ENCODE results near the gene GLT8D2. TPM values are rescaled to one million over a fixed set of nuclear protein-coding genes. Genes with fewer than 3 reads are reported as not detected.

The GLT8D2 gene
- total RNA-seq, 1 experiment from 2014 or later: 3.8 TPM

GRCh38 chr12:103994235-103994634 is 55.8 kb downstream of the GLT8D2 start:
- H2BK12ac ChIP-seq (ENCODE audit: insufficient read length, low read depth, low read length): no peak overlapping the region
- H2BK5ac ChIP-seq (ENCODE audit: insufficient read length, low read length): no peak overlapping the region
- Mint-ChIP-seq H3K9me3 (no peaks in the 10 kb centered on the region), H3K27ac (no peak overlapping the region), H3K4me1 (no peaks in the 10 kb centered on the region), H3K36me3 (ENCODE audit: insufficient read depth in 1 of 3, low read depth in 3 of 3) (peaks cover 0 to 1% (median 0%) of the 10 kb centered on the region in 3 experiments; a peak in 1 of 7 replicates), H3K4me3 (no peak overlapping the region), H3K27me3 (ENCODE audit: low read depth) (no peaks in the 10 kb centered on the region)
- H3K14ac ChIP-seq (ENCODE audit: insufficient read depth, low read length): no peak overlapping the region
- no peaks in the 10 kb centered on the region for H3K4me1 ChIP-seq (ENCODE audit: insufficient read depth, low read length)
- no peak for DNase-seq
- no peak overlapping the region for H3K9ac ChIP-seq (ENCODE audit: extremely low read depth, insufficient read length, low read length)
- no peak overlapping the region for H4K91ac ChIP-seq (ENCODE audit: insufficient read length, low read depth, low read length)
- WGBS (ENCODE audit: extremely low coverage, insufficient read length, low lambda C conversion rate): no CpG with 5 or more reads among the region's 4 CpGs
- no peaks in the 10 kb centered on the region for H4K20me1 ChIP-seq (ENCODE audit: control insufficient read depth, insufficient read depth, insufficient read length)
- no peak overlapping the region for H2BK120ac ChIP-seq (ENCODE audit: low read depth, low read length, poor library complexity, severe bottlenecking)
- no peak overlapping the region for H3K18ac ChIP-seq (ENCODE audit: insufficient read length, low read depth, low read length)
- no peak overlapping the region for H3T11ph ChIP-seq (ENCODE audit: low read length)
- no peaks in the 10 kb centered on the region for H3K23me2 ChIP-seq (ENCODE audit: insufficient read length, low read depth, low read length, poor library complexity, severe bottlenecking)
- no peak for TF ChIP-seq CTCF (conservative IDR thresholded peaks at IDR 0.05)
- no peak overlapping the region for H2BK20ac ChIP-seq (ENCODE audit: low read depth, low read length, poor library complexity, severe bottlenecking)
- H2AFZ ChIP-seq (ENCODE audit: low read length): no peak overlapping the region
- no peaks in the 10 kb centered on the region for H3K79me1 ChIP-seq (ENCODE audit: insufficient read depth, low read depth, low read length, poor library complexity, severe bottlenecking)
- H3K27me3 ChIP-seq (ENCODE audit: insufficient read depth, low read length): no peaks in the 10 kb centered on the region
- H3K79me2 ChIP-seq (ENCODE audit: insufficient read depth, low read length): no peaks in the 10 kb centered on the region
- H3K9me3 ChIP-seq (ENCODE audit: control insufficient read depth, low read depth, low read length): no peaks in the 10 kb centered on the region
- H2BK15ac ChIP-seq (ENCODE audit: low read depth, low read length): no peak overlapping the region
- no peak overlapping the region for H3K27ac ChIP-seq (ENCODE audit: insufficient read length, low read depth, low read length)
- no peak overlapping the region for H3K23ac ChIP-seq (ENCODE audit: insufficient read length, low read depth, low read length)
- H4K5ac ChIP-seq (ENCODE audit: insufficient read length, low read depth, low read length): no peak overlapping the region
- H2AK5ac ChIP-seq (ENCODE audit: insufficient read length, low read length): no peak overlapping the region
- H3K4ac ChIP-seq (ENCODE audit: low read depth, low read length): no peak overlapping the region
- no peak overlapping the region for H3K56ac ChIP-seq (ENCODE audit: insufficient read length, low read depth, low read length)
- H3K4me2 ChIP-seq (ENCODE audit: insufficient read depth, insufficient read length, low read length): no peak overlapping the region
- no peak overlapping the region for H4K8ac ChIP-seq (replicated peaks; ENCODE audit: insufficient read length, low read depth, low read length)

Data from H9 (cell line).